K562 (cell line): Measurements from ENCODE around the gene SLC25A45. TPM values are rescaled to one million over a fixed set of nuclear protein-coding genes. Genes with fewer than 3 reads are reported as not detected.

Experiments used
- CHD4 ChIP-seq: fragments of 200-600 bp; sonication (generic); IDR thresholded peaks from 3 replicates; pipeline ENCODE4 v1.6.1; 2012; ENCODE audit warnings: low read depth, mild to moderate bottlenecking, mixed read lengths, low read length, inconsistent platforms; ENCODE audit not compliant: insufficient read depth, insufficient replicate concordance, poor library complexity, severe bottlenecking
- ID3 ChIP-seq, 2 experiments: fragments of 250-450 bp in 1 of 2; fragments of 450-650 bp in 1 of 2; sonication (Bioruptor Pico) in 1 of 2; IDR thresholded peaks; 2 replicates each; pipeline versions ENCODE4 v1.6.1 to v1.8.0; 2016 to 2021; ENCODE audit warnings: mild to moderate bottlenecking in 2 of 2, moderate library complexity in 2 of 2, missing compliant biosample characterization in 1 of 2, missing genetic modification characterization in 1 of 2
- MYBL2 ChIP-seq, 2 experiments: fragments of 450-650 bp in 1 of 2; sonication (generic) in 1 of 2; formaldehyde crosslinking in 1 of 2; IDR thresholded peaks; 2 replicates each; pipeline versions ENCODE4 v1.6.1 to v1.8.1; 2017 to 2022; ENCODE audit warnings: borderline replicate concordance in 1 of 2, inconsistent platforms in 1 of 2, low read depth in 1 of 2, mild to moderate bottlenecking in 1 of 2, missing genetic modification reagents in 1 of 2, moderate library complexity in 1 of 2
- MYNN ChIP-seq, 2 experiments: sonication (generic); formaldehyde crosslinking in 1 of 2; IDR thresholded peaks; 2 replicates each; pipeline versions ENCODE4 v1.5.0 to v1.6.1; 2016 to 2020; ENCODE audit warnings: antibody characterized with exemption in 1 of 2, missing genetic modification reagents in 1 of 2
- YBX1 ChIP-seq: fragments of 450-650 bp; IDR thresholded peaks from 2 replicates; pipeline ENCODE4 v1.7.1; 2016; ENCODE audit warnings: mild to moderate bottlenecking
- ZNF77 ChIP-seq: fragments of 250-450 bp; sonication (Bioruptor Pico); IDR thresholded peaks from 2 replicates; pipeline ENCODE4 v1.5.0; 2020
- polyA plus RNA-seq, 8 experiments: library from polyadenylated mRNA; depleted of rRNA in 4 of 8; stranded (reverse) in 5 of 8; unstranded in 3 of 8; fragments of >200 nt; fragmentation: Nextera tagmentation in 2 of 8; fragmentation: Illumina TruSeq in 1 of 8; extraction: Ambion mirVana in 2 of 8; extraction: Trizol in 1 of 8; gene quantifications; 2 replicates each; pipeline versions ENCODE4 v1.2.1 to v1.2.3, GENCODE V29; 2011 to 2014; ENCODE audit warnings: inconsistent platforms in 1 of 8, missing spikeins in 1 of 8
- total RNA-seq, 7 experiments: library from RNA; depleted of rRNA in 6 of 7; stranded (reverse); fragments of >200 nt in 6 of 7; fragmentation: Illumina TruSeq in 2 of 7; extraction: Trizol in 2 of 7; gene quantifications; 2 replicates each; pipeline versions ENCODE4 v1.2.1 to v1.2.3, GENCODE V29; 2011 to 2021; ENCODE audit warnings: low replicate concordance in 1 of 7
- TF ChIP-seq, protein P1 (sequence below): fragments of 150-350 bp; conservative IDR thresholded peaks from 2 replicates; pipeline ENCODE4 v1.6.1; 2014; ENCODE audit warnings: low read length
- TF ChIP-seq, protein P2 (sequence below): fragments of 450-650 bp; formaldehyde crosslinking; IDR thresholded peaks from 2 replicates; pipeline ENCODE4 v1.4.0; 2020; ENCODE audit warnings: mild to moderate bottlenecking, moderate library complexity
- TF ChIP-seq, protein P3 (sequence below): fragments of 450-650 bp; formaldehyde crosslinking; conservative IDR thresholded peaks from 2 replicates; pipeline ENCODE4 v1.4.0; 2022; ENCODE audit warnings: mild to moderate bottlenecking, missing genetic modification characterization

SLC25A45 gene
- total and polyA plus RNA-seq, 9 of the 15 experiments (the other 6 are each of a cell fraction or from before 2014, with no cell fraction given): 0.15 to 2.3 (median 0.68) TPM

DNA sequence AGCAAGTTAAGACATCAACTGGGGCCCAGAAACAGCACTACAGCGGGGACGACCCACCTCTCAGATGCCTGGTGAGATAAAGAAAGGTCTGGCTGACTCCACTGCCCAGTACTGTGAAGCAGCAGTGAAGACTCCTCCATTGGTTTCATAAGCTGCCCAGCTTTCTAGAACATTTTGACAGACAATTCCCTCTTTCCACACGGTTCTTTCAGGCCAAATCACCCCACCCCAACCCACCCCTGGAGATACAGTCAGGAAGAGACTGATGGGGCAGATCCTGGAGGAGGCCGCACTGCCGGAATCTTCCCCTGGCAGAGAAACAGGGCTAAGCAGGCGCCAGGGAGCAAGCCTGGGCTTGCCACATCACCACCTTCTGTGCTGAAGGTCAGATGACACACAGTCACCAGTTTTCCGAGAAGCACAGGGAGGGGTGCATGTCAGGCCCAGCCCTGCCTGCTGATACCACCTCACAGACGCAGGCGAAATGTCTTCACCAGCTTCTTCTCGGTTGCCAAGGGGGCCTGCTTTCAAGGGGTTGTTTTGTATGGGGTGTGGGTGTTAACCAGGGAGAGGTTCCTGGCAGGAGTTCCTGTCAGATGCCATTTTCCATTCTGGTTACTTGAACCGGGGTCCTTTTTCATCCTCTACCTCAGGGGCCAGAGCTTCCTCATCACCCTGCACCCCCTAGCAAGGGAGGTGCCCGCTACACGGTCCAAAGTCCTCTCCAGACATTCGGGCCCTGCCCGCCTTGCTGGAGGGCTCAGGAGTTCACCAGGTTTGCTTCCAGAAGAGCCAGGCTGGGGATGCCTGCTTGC lies 38.7 kb upstream of the SLC25A45 start (continued):
- TF ChIP-seq, protein P1, sequence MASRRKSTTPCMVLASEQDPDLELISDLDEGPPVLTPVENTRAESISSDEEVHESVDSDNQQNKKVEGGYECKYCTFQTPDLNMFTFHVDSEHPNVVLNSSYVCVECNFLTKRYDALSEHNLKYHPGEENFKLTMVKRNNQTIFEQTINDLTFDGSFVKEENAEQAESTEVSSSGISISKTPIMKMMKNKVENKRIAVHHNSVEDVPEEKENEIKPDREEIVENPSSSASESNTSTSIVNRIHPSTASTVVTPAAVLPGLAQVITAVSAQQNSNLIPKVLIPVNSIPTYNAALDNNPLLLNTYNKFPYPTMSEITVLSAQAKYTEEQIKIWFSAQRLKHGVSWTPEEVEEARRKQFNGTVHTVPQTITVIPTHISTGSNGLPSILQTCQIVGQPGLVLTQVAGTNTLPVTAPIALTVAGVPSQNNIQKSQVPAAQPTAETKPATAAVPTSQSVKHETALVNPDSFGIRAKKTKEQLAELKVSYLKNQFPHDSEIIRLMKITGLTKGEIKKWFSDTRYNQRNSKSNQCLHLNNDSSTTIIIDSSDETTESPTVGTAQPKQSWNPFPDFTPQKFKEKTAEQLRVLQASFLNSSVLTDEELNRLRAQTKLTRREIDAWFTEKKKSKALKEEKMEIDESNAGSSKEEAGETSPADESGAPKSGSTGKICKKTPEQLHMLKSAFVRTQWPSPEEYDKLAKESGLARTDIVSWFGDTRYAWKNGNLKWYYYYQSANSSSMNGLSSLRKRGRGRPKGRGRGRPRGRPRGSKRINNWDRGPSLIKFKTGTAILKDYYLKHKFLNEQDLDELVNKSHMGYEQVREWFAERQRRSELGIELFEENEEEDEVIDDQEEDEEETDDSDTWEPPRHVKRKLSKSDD: no peak
- TF ChIP-seq MYBL2 (IDR thresholded peaks at IDR 0.05; ENCODE audit: low read depth) (no peak), MYBL2 (CRISPR knock-in tag; IDR thresholded peaks at IDR 0.05; ENCODE audit: borderline replicate concordance) (no peak), MYNN (IDR thresholded peaks at IDR 0.05) (peak; percentile 86), MYNN (CRISPR knock-in tag; IDR thresholded peaks at IDR 0.05) (no peak), YBX1 (no peak), ZNF77 (CRISPR knock-in tag) (0 out of 2 replicates have a peak, but pooled peaks have one; percentile 45), ID3 (CRISPR knock-in tag; IDR thresholded peaks at IDR 0.05) (no peak), ID3 (tag; IDR thresholded peaks at IDR 0.05) (0 out of 2 replicates have a peak, but pooled peaks have one; percentile 39), CHD4 (no peak)
- TF ChIP-seq, protein P2, sequence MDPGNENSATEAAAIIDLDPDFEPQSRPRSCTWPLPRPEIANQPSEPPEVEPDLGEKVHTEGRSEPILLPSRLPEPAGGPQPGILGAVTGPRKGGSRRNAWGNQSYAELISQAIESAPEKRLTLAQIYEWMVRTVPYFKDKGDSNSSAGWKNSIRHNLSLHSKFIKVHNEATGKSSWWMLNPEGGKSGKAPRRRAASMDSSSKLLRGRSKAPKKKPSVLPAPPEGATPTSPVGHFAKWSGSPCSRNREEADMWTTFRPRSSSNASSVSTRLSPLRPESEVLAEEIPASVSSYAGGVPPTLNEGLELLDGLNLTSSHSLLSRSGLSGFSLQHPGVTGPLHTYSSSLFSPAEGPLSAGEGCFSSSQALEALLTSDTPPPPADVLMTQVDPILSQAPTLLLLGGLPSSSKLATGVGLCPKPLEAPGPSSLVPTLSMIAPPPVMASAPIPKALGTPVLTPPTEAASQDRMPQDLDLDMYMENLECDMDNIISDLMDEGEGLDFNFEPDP (CRISPR knock-in tag): no peak
- TF ChIP-seq, protein P3, sequence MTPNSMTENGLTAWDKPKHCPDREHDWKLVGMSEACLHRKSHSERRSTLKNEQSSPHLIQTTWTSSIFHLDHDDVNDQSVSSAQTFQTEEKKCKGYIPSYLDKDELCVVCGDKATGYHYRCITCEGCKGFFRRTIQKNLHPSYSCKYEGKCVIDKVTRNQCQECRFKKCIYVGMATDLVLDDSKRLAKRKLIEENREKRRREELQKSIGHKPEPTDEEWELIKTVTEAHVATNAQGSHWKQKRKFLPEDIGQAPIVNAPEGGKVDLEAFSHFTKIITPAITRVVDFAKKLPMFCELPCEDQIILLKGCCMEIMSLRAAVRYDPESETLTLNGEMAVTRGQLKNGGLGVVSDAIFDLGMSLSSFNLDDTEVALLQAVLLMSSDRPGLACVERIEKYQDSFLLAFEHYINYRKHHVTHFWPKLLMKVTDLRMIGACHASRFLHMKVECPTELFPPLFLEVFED (CRISPR knock-in tag): peak; percentile 84
